NCI-H1105 treated with DMSO at 0.1 percent for 48 hours (cell line): ENCODE measurements around the gene MCTP2.

Experiments used
- DNase-seq: peaks from one replicate; lab custom pipeline; 2025; lab: John Stamatoyannopoulos, UW

MCTP2 gene

GRCh38 chr15:94298364-94298763 lies 67.0 kb downstream of the MCTP2 start:
- DNase-seq: no peak

- DNase-seq: no peak
Observed at GRCh38 chr15:94300612-94301011, 69.3 kb downstream of the MCTP2 start.

GRCh38 chr15:94305133-94305532 lies 73.8 kb downstream of the MCTP2 start:
- no peak for DNase-seq

GRCh38 chr15:94306700-94307650 lies 75.6 kb downstream of the MCTP2 start:
- DNase-seq: no peak

- no peak for DNase-seq
Observed at GRCh38 chr15:94312946-94313345, 81.6 kb downstream of the MCTP2 start.

DNA sequence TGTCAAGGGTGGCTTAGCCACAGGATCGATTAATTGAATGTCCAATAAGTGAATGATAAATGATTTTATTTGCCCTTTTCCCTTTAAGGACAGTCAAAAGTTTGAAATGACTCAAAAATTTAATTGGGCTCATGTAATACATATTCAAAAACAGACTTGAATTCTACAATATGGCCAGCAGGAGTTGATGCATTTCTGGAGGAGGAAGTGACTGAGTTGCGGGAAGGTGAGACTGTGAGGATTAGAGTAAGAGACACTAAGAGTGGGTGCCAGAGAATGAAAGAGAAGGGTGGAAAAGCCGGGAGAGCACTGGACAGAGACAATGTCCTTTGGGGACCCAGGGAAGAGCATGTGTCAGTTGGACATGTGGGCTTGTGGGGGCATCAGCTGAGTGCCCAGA lies 83.3 kb downstream of the MCTP2 start:
- DNase-seq: no peak

GRCh38 chr15:94317211-94317610 lies 85.8 kb downstream of the MCTP2 start:
- DNase-seq: no peak

DNA sequence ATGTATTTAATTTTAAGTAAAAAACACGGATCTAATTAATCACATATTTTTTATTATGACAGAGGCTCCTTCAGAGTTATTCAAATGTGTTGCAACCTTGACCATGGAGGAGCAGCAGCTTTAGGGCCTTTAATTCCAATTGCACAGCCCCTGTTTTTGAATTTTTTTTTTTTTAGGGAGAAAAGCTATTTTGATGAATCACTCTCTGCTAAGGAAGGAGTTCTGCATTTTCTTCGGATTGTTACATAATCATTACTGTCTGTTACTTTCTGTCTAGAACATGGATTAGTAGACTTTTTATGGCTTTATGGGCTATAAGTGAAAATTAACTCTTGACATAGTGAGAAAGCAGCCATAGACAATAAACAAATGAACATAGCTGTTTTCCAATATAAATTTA lies 90.8 kb downstream of the MCTP2 start:
- DNase-seq: no peak

DNA sequence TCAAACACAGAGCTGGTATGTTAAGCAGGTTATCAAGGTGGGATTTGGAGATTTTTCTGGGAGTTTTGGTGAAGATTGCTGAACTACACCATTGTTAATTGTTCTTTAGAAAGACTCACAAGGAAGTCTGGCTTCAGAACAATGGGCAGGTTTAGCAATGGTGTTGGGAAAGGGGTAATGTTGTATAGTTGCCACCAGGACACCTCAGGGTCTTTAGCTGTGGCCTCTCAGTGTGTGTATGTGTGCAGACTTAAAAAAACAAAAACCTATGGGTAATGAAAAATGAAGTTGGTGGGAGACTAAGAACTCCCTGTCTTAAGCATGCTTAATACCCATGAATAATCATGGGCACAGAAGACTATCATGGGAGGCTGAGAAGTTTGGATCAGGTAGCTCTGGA lies 91.7 kb downstream of the MCTP2 start:
- no peak for DNase-seq

DNA sequence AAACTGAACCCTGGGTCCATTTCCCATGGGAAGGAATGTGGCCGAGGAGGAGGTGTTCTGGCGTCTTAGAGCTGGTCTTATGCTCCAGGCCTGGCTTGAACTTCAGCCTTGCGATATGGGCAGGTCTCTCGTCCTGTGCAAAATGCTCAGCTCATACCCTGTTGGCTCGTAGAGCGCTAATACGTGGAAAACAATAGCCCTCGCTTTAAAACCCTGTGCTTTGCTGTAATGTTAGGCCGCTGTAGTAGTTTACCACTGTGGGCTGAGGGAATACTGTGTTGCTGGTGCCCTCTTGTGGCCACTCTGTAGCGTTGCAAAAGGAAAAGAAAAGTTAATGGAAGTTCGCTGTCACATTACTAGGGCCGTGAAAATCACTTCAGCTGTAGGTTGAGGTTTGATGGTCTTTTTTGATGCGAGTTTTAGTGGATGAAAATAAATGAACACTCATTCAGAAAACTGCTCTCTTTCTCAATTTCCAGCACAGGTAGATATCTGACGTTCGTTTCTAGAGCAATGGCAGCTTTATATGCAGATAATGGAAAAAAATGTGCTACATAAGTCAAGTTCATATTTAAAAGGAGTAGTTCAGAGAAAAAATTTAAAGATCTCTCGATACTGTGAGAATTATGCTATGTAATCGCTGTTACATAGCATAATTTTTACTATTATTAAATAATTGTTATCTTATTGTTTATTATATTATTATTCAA lies 92.9 kb downstream of the MCTP2 start:
- DNase-seq: peak; percentile 39

- no peak for DNase-seq
Observed at GRCh38 chr15:94324835-94325767, 93.7 kb downstream of the MCTP2 start.

GRCh38 chr15:94327356-94327936 lies 96.1 kb downstream of the MCTP2 start:
- DNase-seq: peak; percentile 23

GRCh38 chr15:94331731-94332130 lies 100.4 kb downstream of the MCTP2 start:
- DNase-seq: no peak

DNA sequence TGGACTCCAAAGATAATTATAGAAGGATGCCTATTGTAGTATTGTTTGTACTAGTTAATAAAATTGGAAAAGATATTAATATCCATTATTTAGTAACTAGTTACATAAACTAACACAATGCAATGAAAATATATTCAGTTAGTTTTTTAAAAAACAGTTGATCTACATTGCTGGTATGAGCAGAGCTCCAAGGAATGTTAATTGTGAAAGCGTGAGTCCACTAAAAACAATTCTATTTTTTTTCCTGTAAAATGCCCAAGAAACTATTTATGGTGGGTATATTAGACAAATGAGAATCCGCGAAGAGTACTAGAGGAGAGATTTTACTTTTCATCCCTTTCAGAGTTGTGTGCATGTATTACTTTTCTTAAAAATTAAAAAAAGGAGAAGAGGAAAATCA lies 104.3 kb downstream of the MCTP2 start:
- DNase-seq: no peak

DNA sequence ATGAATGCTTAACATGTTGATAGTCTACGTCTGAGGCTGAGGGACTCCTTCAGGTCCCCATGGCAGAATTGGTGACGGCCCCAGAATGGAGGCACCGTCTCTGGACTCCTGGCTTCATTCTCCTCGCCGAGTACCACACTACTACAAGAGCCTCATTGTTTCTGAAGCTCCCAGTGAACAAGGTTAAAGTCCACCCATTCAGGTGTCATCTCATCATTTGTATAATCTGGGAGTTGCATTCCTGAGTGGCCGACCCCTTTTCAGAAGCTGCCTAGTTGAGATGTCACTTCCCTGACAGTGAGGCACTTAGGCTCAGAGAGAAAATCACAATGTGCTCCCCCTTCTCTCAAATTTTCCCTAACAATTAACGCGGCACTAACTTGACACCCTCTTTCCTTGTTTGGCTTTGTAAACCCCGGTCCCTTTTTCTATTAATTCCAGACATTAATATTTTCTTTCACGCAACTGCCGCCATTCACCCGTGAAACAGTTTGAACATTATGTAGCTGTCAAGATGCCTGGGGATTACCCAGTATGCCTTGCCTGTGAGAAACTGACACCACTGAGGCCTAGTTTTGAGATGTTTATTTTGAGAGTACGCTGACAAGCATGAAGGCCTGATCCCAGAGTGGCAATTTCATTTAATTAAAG lies 105.6 kb downstream of the MCTP2 start:
- DNase-seq: no peak

DNA sequence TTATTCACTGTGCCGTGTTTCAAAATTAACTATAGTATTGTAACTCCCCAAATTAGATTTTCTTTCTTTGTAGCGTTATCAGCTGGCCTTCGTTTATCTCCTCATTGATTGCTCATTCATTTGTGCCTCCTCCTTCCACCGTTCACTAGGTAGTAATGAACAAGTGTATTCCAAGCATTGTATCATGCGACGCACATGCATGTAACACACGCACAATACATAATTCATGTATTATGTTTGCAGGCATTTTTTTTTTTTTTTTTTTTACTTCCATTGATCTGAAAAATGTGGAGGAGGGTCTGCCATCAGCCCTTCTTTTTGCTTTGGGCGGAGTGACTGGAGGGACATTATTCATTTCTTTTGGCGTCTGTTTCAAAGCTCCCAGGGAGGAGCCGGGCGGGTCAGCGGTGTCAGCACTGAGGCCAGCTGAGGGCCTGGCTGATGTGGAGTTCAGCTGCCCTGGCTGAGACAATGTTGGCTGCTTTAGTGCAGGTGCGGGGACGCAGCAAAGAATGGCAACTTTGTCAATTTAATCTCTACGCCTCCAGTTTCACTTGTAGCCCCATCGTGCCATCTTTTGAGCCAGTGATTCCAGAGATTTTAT lies 107.0 kb downstream of the MCTP2 start:
- DNase-seq: no peak

- no peak for DNase-seq
Observed at GRCh38 chr15:94346282-94346681, 114.9 kb downstream of the MCTP2 start.

GRCh38 chr15:94348084-94348483 lies 116.7 kb downstream of the MCTP2 start:
- no peak for DNase-seq

- DNase-seq: no peak
Observed at GRCh38 chr15:94351031-94351535, 119.7 kb downstream of the MCTP2 start.

GRCh38 chr15:94352636-94353487 lies 121.5 kb downstream of the MCTP2 start:
- no peak for DNase-seq
